T-cell (primary cell): ENCODE measurements around the gene SYNE2. TPM values are rescaled to one million over a fixed set of nuclear protein-coding genes. Genes with fewer than 3 reads are reported as not detected.

ENCODE experiments used
- ATAC-seq, 4 experiments: fragments of 200-7000 bp in 3 of 4; fragments of 150-1000 bp in 1 of 4; cut with Tn5 transposase; replicated peaks in 1 of 4; 1 replicate in 3 of 4; 2 replicates in 1 of 4; pipeline ENCODE4 v1.10.0; 2021; ENCODE audit warnings: moderate library complexity in 3 of 4, mild to moderate bottlenecking in 2 of 4, moderate number of reproducible peaks in 1 of 4
- CTCF ChIA-PET, 2 donors: fragments of 300-600 bp; sonication (Branson Sonifier 250); formaldehyde crosslinking; loops; one replicate each; lab custom pipeline; 2022; ENCODE audit warnings: antibody characterized with exemption in 2 of 2; lab: Charles Lee
- POLR2A ChIA-PET, 2 donors: fragments of 300-600 bp; sonication (Branson Sonifier 250); formaldehyde crosslinking; loops; one replicate each; lab custom pipeline; 2022; ENCODE audit warnings: antibody characterized with exemption in 2 of 2; lab: Charles Lee
- DNase-seq, 35 experiments: peaks; one replicate each; pipeline versions ENCODE4 v3.0.0 to v3.0.0-alpha.2; 2013 to 2023
- H3K27ac ChIP-seq: one replicate; pipeline ENCODE4 v1.5.1; 2013; ENCODE audit warnings: low read length
- H3K27me3 ChIP-seq, 2 experiments: replicated peaks in 1 of 2; 1 replicate in 1 of 2; 2 replicates in 1 of 2; pipeline versions ENCODE4 v1.6.1 to v1.7.0; 2013; ENCODE audit warnings: low read length in 1 of 2, mixed read lengths in 1 of 2; ENCODE audit not compliant: control insufficient read depth in 2 of 2, insufficient read depth in 2 of 2; ENCODE audit errors: extremely low read depth in 1 of 2
- H3K36me3 ChIP-seq, 2 donors: 1 replicate in 1 of 2; 2 replicates in 1 of 2; pipeline versions ENCODE4 v1.6.1 to v1.7.0; 2013; ENCODE audit warnings: low read length in 1 of 2; ENCODE audit not compliant: control insufficient read depth in 2 of 2, insufficient read depth in 1 of 2; ENCODE audit errors: extremely low read depth in 1 of 2
- H3K4me1 ChIP-seq, 2 experiments: 1 replicate in 1 of 2; 2 replicates in 1 of 2; pipeline versions ENCODE4 v1.6.1 to v1.7.0; 2013; ENCODE audit warnings: low read length in 2 of 2, mixed read lengths in 1 of 2; ENCODE audit not compliant: insufficient read depth in 2 of 2, control insufficient read depth in 1 of 2; ENCODE audit errors: extremely low read depth in 1 of 2
- H3K4me3 ChIP-seq, 2 donors: 1 replicate in 1 of 2; 2 replicates in 1 of 2; pipeline versions ENCODE4 v1.5.1 to v1.7.0; 2013; ENCODE audit warnings: mild to moderate bottlenecking in 2 of 2, low read length in 1 of 2, moderate library complexity in 1 of 2; ENCODE audit not compliant: control insufficient read depth in 1 of 2; ENCODE audit errors: extremely low read depth in 1 of 2
- H3K9me3 ChIP-seq: 2 replicates; pipeline ENCODE4 v1.7.0; 2013
- H3K27ac Mint-ChIP-seq, 2 donors: one replicate each; pipeline ENCODE4 v1.8.0; 2020 to 2021; ENCODE audit warnings: mild to moderate bottlenecking in 2 of 2, mixed read lengths in 2 of 2
- H3K27me3 Mint-ChIP-seq, 2 donors: one replicate each; pipeline ENCODE4 v1.8.0; 2021 to 2022; ENCODE audit warnings: mixed read lengths in 2 of 2
- H3K36me3 Mint-ChIP-seq: one replicate; pipeline ENCODE4 v1.8.0; 2021; ENCODE audit warnings: mixed read lengths
- H3K4me1 Mint-ChIP-seq, 3 donors: one replicate each; pipeline ENCODE4 v1.8.0; 2020 to 2022; ENCODE audit warnings: mixed read lengths in 3 of 3, mild to moderate bottlenecking in 1 of 3
- H3K4me3 Mint-ChIP-seq, 3 donors: one replicate each; pipeline ENCODE4 v1.8.0; 2020 to 2022; ENCODE audit warnings: mild to moderate bottlenecking in 3 of 3, mixed read lengths in 3 of 3, moderate library complexity in 3 of 3
- H3K9me3 Mint-ChIP-seq, 3 donors: one replicate each; pipeline ENCODE4 v1.8.0; 2020 to 2022; ENCODE audit warnings: mixed read lengths in 3 of 3
- WGBS: methylation state at CpG from one replicate; pipeline ENCODE4 v1.1.5; 2013; ENCODE audit warnings: missing lambda C conversion rate; ENCODE audit not compliant: insufficient coverage; 5-methylcytosine and 5-hydroxymethylcytosine counted together
- total RNA-seq, 35 experiments: library from RNA in 6 of 35; stranded (reverse) in 6 of 35; fragments of 120-200 nt in 1 of 35; gene quantifications; one replicate each; pipeline versions ENCODE4 v1.2.1 to v1.2.4 and lab custom pipeline; 2013 to 2026

The SYNE2 gene
- total RNA-seq, 5 donors from 2014 or later (not counting 1 experiment from before 2014, with no cell fraction given): 150 to 321 (median 229) TPM

GRCh38 chr14:63982156-63982555, 129.4 kb downstream of the SYNE2 start:
- DNase-seq (no peak), ATAC-seq (no peak)
- 100% methylated on average over 1 of the region's 3 CpGs for WGBS
- no peak overlapping the region for H3K4me3 Mint-ChIP-seq
- H3K4me3 ChIP-seq: no peak overlapping the region
- POLR2A ChIA-PET: interaction anchor here in 1 of 2 donors (0.6 kb wide), 1 partner anchor 76 kb away, joined by 3 read pairs; no protein-coding TSS in a partner anchor
- no peaks in the 10 kb centered on the region for H3K9me3 Mint-ChIP-seq
- CTCF ChIA-PET: no interaction called here
- H3K9me3 ChIP-seq: no peaks in the 10 kb centered on the region
- H3K4me1 Mint-ChIP-seq: no peaks in the 10 kb centered on the region
- no peaks in the 10 kb centered on the region for H3K4me1 ChIP-seq
- H3K36me3 Mint-ChIP-seq: peaks cover 59% of the 10 kb centered on the region
- H3K27me3 ChIP-seq: no peaks in the 10 kb centered on the region
- no peaks in the 10 kb centered on the region for H3K27me3 Mint-ChIP-seq
- H3K36me3 ChIP-seq: peaks cover 0 to 61% of the 10 kb centered on the region in 2 donors
- H3K27ac ChIP-seq: no peak overlapping the region
- no peak overlapping the region for H3K27ac Mint-ChIP-seq

- Mint-ChIP-seq H3K27ac (no peak overlapping the region), H3K27me3 (no peaks in the 10 kb centered on the region), H3K36me3 (peaks cover 59% of the 10 kb centered on the region), H3K4me3 (no peak overlapping the region), H3K4me1 (no peaks in the 10 kb centered on the region), H3K9me3 (no peaks in the 10 kb centered on the region)
- WGBS: 100% methylated on average over 1 of the region's 3 CpGs
- Histone ChIP-seq H3K9me3 (no peaks in the 10 kb centered on the region), H3K36me3 (peaks cover 0 to 60% of the 10 kb centered on the region in 2 donors), H3K27ac (no peak overlapping the region), H3K4me3 (no peak overlapping the region), H3K4me1 (no peaks in the 10 kb centered on the region), H3K27me3 (no peaks in the 10 kb centered on the region)
- POLR2A ChIA-PET: interaction anchor here in 1 of 2 donors (0.6 kb wide), 1 partner anchor 281 kb away, joined by 4 read pairs; no protein-coding TSS in a partner anchor
- no peak for DNase-seq
- CTCF ChIA-PET: interaction anchor here (0.5 to 1.0 kb wide), 3 partner anchors 28 to 1007 kb away, joined by 4 to 15 read pairs (median 4); no protein-coding TSS in a partner anchor
- no peak for ATAC-seq
Observed at GRCh38 chr14:63982629-63983028, 129.8 kb downstream of the SYNE2 start.

- WGBS: 97% methylated on average over 15 of the region's 15 CpGs
- Mint-ChIP-seq H3K36me3 (peaks cover 50% of the 10 kb centered on the region), H3K4me3 (no peak overlapping the region), H3K27me3 (no peaks in the 10 kb centered on the region), H3K4me1 (peaks cover 0 to 4% (median 2%) of the 10 kb centered on the region in 3 donors), H3K9me3 (no peaks in the 10 kb centered on the region), H3K27ac (no peak overlapping the region)
- Histone ChIP-seq H3K4me1 (peaks cover 0 to 2% of the 10 kb centered on the region in 2 experiments), H3K27ac (no peak overlapping the region), H3K27me3 (no peaks in the 10 kb centered on the region), H3K9me3 (no peaks in the 10 kb centered on the region), H3K36me3 (peaks cover 4 to 54% of the 10 kb centered on the region in 2 donors), H3K4me3 (no peak overlapping the region)
- CTCF ChIA-PET: no interaction called here
- ATAC-seq (no peak), DNase-seq (no peak)
- POLR2A ChIA-PET: interaction anchor here (0.5 to 0.6 kb wide), 3 partner anchors 10 to 416 kb away, joined by 3 to 6 read pairs (median 4); no protein-coding TSS in a partner anchor
Observed at GRCh38 chr14:63986789-63987533, 134.2 kb downstream of the SYNE2 start.

GRCh38 chr14:63988579-63988978, 135.8 kb downstream of the SYNE2 start:
- no peak overlapping the region for H3K4me3 ChIP-seq
- CTCF ChIA-PET: no interaction called here
- H3K27ac ChIP-seq: no peak overlapping the region
- Mint-ChIP-seq H3K4me1 (peaks cover 0 to 7% (median 3%) of the 10 kb centered on the region in 3 donors), H3K4me3 (no peak overlapping the region), H3K36me3 (peaks cover 53% of the 10 kb centered on the region), H3K9me3 (no peaks in the 10 kb centered on the region), H3K27me3 (no peaks in the 10 kb centered on the region), H3K27ac (peak overlapping the region in 1 of 2 donors; percentile 8)
- no peaks in the 10 kb centered on the region for H3K9me3 ChIP-seq
- POLR2A ChIA-PET: no interaction called here
- DNase-seq: no peak
- peaks cover 4 to 57% of the 10 kb centered on the region in 2 donors for H3K36me3 ChIP-seq
- ATAC-seq: no peak
- H3K4me1 ChIP-seq: peaks cover 0 to 2% of the 10 kb centered on the region in 2 experiments
- no peaks in the 10 kb centered on the region for H3K27me3 ChIP-seq
- no CpG with 5 or more reads among the region's 4 CpGs for WGBS

GRCh38 chr14:63991833-63992232, 139.0 kb downstream of the SYNE2 start:
- H3K4me1 ChIP-seq: peaks cover 0 to 2% of the 10 kb centered on the region in 2 experiments
- POLR2A ChIA-PET: interaction anchor here in 1 of 2 donors (0.7 kb wide), 1 partner anchor 231 kb away, joined by 4 read pairs; no protein-coding TSS in a partner anchor
- Mint-ChIP-seq H3K4me3 (no peak overlapping the region), H3K4me1 (peaks cover 0 to 7% (median 3%) of the 10 kb centered on the region in 3 donors), H3K27me3 (no peaks in the 10 kb centered on the region), H3K27ac (peak overlapping the region; percentile 28 to 41), H3K9me3 (no peaks in the 10 kb centered on the region), H3K36me3 (peaks cover 69% of the 10 kb centered on the region)
- no peak for ATAC-seq
- H3K4me3 ChIP-seq: no peak overlapping the region
- 70% methylated on average over 4 of the region's 7 CpGs for WGBS
- no peaks in the 10 kb centered on the region for H3K27me3 ChIP-seq
- peaks cover 4 to 63% of the 10 kb centered on the region in 2 donors for H3K36me3 ChIP-seq
- CTCF ChIA-PET: interaction anchor here in 1 of 2 donors (0.7 kb wide), 1 partner anchor 34 kb away, joined by 3 read pairs; no protein-coding TSS in a partner anchor
- H3K27ac ChIP-seq: no peak overlapping the region
- no peak for DNase-seq
- no peaks in the 10 kb centered on the region for H3K9me3 ChIP-seq

GRCh38 chr14:63992858-63993257, 140.1 kb downstream of the SYNE2 start:
- Histone ChIP-seq H3K4me3 (no peak overlapping the region), H3K36me3 (peaks cover 4 to 68% of the 10 kb centered on the region in 2 donors), H3K27me3 (no peaks in the 10 kb centered on the region), H3K9me3 (no peaks in the 10 kb centered on the region), H3K27ac (no peak overlapping the region), H3K4me1 (peaks cover 0 to 2% of the 10 kb centered on the region in 2 experiments)
- ChIA-PET CTCF (no interaction called here), POLR2A (no interaction called here)
- H3K36me3 Mint-ChIP-seq: peaks cover 74% of the 10 kb centered on the region
- H3K27me3 Mint-ChIP-seq: no peaks in the 10 kb centered on the region
- no peak for ATAC-seq
- H3K27ac Mint-ChIP-seq: no peak overlapping the region
- no CpG with 5 or more reads among the region's 6 CpGs for WGBS
- H3K9me3 Mint-ChIP-seq: no peaks in the 10 kb centered on the region
- no peak overlapping the region for H3K4me3 Mint-ChIP-seq
- peaks cover 0 to 7% (median 3%) of the 10 kb centered on the region in 3 donors for H3K4me1 Mint-ChIP-seq
- no peak for DNase-seq
